Activated CD4-positive, alpha-beta memory T cell treated with anti-CD3 and anti-CD28 coated beads for 36 hours (primary cell): ENCODE data around the gene CMTM3. TPM values are rescaled to one million over a fixed set of nuclear protein-coding genes. Genes with fewer than 3 reads are reported as not detected.
"Not testable (repeated sequence)": the region's sequence is repeated elsewhere in the genome, so short reads cannot be mapped to it uniquely, and the experiment has no call there.

Experiments used
- CTCF ChIA-PET: fragments of 350-600 bp; sonication (Branson Sonifier 250); formaldehyde crosslinking; loops from one replicate; lab custom pipeline; 2021; ENCODE audit warnings: antibody characterized with exemption, inconsistent platforms; lab: Charles Lee
- POLR2A ChIA-PET: fragments of 350-600 bp; sonication (Branson Sonifier 250); formaldehyde crosslinking; loops from one replicate; lab custom pipeline; 2021; ENCODE audit warnings: antibody characterized with exemption; lab: Charles Lee
- DNase-seq: peaks from one replicate; pipeline ENCODE4 v3.0.0-alpha.2; 2020
- H3K27ac Mint-ChIP-seq: one replicate; pipeline ENCODE4 v1.8.0; 2021; ENCODE audit warnings: mixed read lengths
- H3K27me3 Mint-ChIP-seq: one replicate; pipeline ENCODE4 v1.8.0; 2021; ENCODE audit warnings: mixed read lengths
- H3K36me3 Mint-ChIP-seq: one replicate; pipeline ENCODE4 v1.8.0; 2021; ENCODE audit warnings: mixed read lengths
- H3K4me1 Mint-ChIP-seq: one replicate; pipeline ENCODE4 v1.8.0; 2021; ENCODE audit warnings: low read depth, mixed read lengths
- H3K4me3 Mint-ChIP-seq: one replicate; pipeline ENCODE4 v1.8.0; 2021; ENCODE audit warnings: mild to moderate bottlenecking, mixed read lengths
- H3K9me3 Mint-ChIP-seq: one replicate; pipeline ENCODE4 v1.8.0; 2021; ENCODE audit warnings: mixed read lengths
- intact Hi-C: fragments of 100-400 bp; cut with micrococcal nuclease; formaldehyde crosslinking; loops from one replicate; pipeline ENCODE4 v1.15.1; 2023
- total RNA-seq, 2 experiments: library from RNA; stranded (reverse); gene quantifications; one replicate each; pipeline ENCODE4 v1.2.3, GENCODE V29; 2021

Gene CMTM3
- total RNA-seq, result 10 to 100 TPM; 64.6 to 65.9 TPM

GRCh38 chr16:66604376-66605176, at the start of gene CMTM3:
CMTM3 (plus strand) TSS chr16:66604704; CDS start chr16:66604806, 102 bp downstream.
- peak within 1 kb of the TSS; percentile 97 for H3K4me3 Mint-ChIP-seq
- intact Hi-C loops, result loop anchor here (1.0 to 5.0 kb wide), 7 partner anchors 14 to 268 kb away; partner anchors contain the start of genes CKLF, CMTM4 and DYNC1LI2
- ChIA-PET CTCF (interaction anchor here (0.6 to 4.3 kb wide), 16 partner anchors 10 to 277 kb away, joined by 3 to 37 read pairs (median 5); partner anchors contain the start of gene CKLF), POLR2A (interaction anchor here (1.2 to 2.8 kb wide), 5 partner anchors 14 to 56 kb away, joined by 4 to 15 read pairs (median 7); partner anchors contain the start of gene CKLF)
- H3K4me1 Mint-ChIP-seq, result peaks cover 38% of the 10 kb centered on the region
- H3K27ac Mint-ChIP-seq, result peak within 1 kb of the TSS; percentile 98
- DNase-seq, result peak; percentile 80
- no peaks in the 10 kb centered on the region for H3K27me3 Mint-ChIP-seq
- H3K36me3 Mint-ChIP-seq, result peaks cover 6% of the 10 kb centered on the region
- peaks cover 9% of the 10 kb centered on the region for H3K9me3 Mint-ChIP-seq

GRCh38 chr16:66560107-66560506, 44.4 kb upstream of the CMTM3 start:
- no peak overlapping the region for H3K27ac Mint-ChIP-seq
- ChIA-PET CTCF (interaction anchor here (0.8 to 1.3 kb wide), 2 partner anchors 10 to 308 kb away, joined by 3 to 5 read pairs; partner anchors contain the start of gene TK2), POLR2A (no interaction called here)
- peaks cover 79% of the 10 kb centered on the region for H3K4me1 Mint-ChIP-seq
- H3K4me3 Mint-ChIP-seq, result no peak overlapping the region
- DNase-seq, result no peak
- no peaks in the 10 kb centered on the region for H3K9me3 Mint-ChIP-seq
- intact Hi-C loops, result loop anchor here (5.0 kb wide), 2 partner anchors 192 to 312 kb away; partner anchors contain the start of gene DYNC1LI2
- no peaks in the 10 kb centered on the region for H3K27me3 Mint-ChIP-seq
- peaks cover 46% of the 10 kb centered on the region for H3K36me3 Mint-ChIP-seq

GRCh38 chr16:66561381-66562080, 43.0 kb upstream of the CMTM3 start:
- intact Hi-C loops, result loop anchor here (5.0 kb wide), 2 partner anchors 191 to 311 kb away; partner anchors contain the start of gene DYNC1LI2
- no peaks in the 10 kb centered on the region for H3K9me3 Mint-ChIP-seq
- H3K4me1 Mint-ChIP-seq, result peaks cover 69% of the 10 kb centered on the region
- peaks cover 50% of the 10 kb centered on the region for H3K36me3 Mint-ChIP-seq
- H3K27me3 Mint-ChIP-seq, result no peaks in the 10 kb centered on the region
- H3K4me3 Mint-ChIP-seq, result no peak overlapping the region
- CTCF ChIA-PET, result interaction anchor here (1.0 to 4.4 kb wide), 13 partner anchors 9 to 307 kb away, joined by 3 to 44 read pairs (median 5); partner anchors contain the start of genes CKLF and CMTM3
- DNase-seq, result no peak
- POLR2A ChIA-PET, result interaction anchor here (1.0 to 1.3 kb wide), 2 partner anchors 8 to 42 kb away, joined by 4 to 7 read pairs; partner anchors contain the start of genes CKLF and CMTM3
- H3K27ac Mint-ChIP-seq, result peak overlapping the region; percentile 20

GRCh38 chr16:66562409-66562808, 42.1 kb upstream of the CMTM3 start:
- no peak overlapping the region for H3K4me3 Mint-ChIP-seq
- intact Hi-C loops, result loop anchor here (5.0 kb wide), 2 partner anchors 190 to 310 kb away; partner anchors contain the start of gene DYNC1LI2

GRCh38 chr16:66562986-66563385, 41.5 kb upstream of the CMTM3 start:
- Mint-ChIP-seq H3K27me3 (no peaks in the 10 kb centered on the region), H3K4me1 (peaks cover 73% of the 10 kb centered on the region), H3K27ac (no peak overlapping the region), H3K4me3 (no peak overlapping the region), H3K9me3 (peaks cover 2% of the 10 kb centered on the region), H3K36me3 (peaks cover 58% of the 10 kb centered on the region)
- CTCF ChIA-PET, result interaction anchor here (0.6 to 4.4 kb wide), 19 partner anchors 10 to 305 kb away, joined by 3 to 44 read pairs (median 4); partner anchors contain the start of genes CKLF and CMTM3
- POLR2A ChIA-PET, result interaction anchor here (1.0 to 2.3 kb wide), 8 partner anchors 10 to 155 kb away, joined by 4 to 27 read pairs (median 5); partner anchors contain the start of genes CKLF, CMTM3 and TK2
- DNase-seq, result no peak
- intact Hi-C loops, result loop anchor here (1.0 to 5.0 kb wide), 3 partner anchors 26 to 309 kb away; partner anchors contain the start of gene DYNC1LI2

More at GRCh38 chr16:66562409-66562808, 42.1 kb upstream of the CMTM3 start:
- H3K4me1 Mint-ChIP-seq, result peaks cover 71% of the 10 kb centered on the region
- DNase-seq, result no peak
- ChIA-PET POLR2A (interaction anchor here (1.0 to 2.2 kb wide), 4 partner anchors 9 to 42 kb away, joined by 4 to 27 read pairs (median 14); partner anchors contain the start of genes CKLF and CMTM3), CTCF (interaction anchor here (0.6 to 4.4 kb wide), 18 partner anchors 10 to 306 kb away, joined by 3 to 44 read pairs (median 4); partner anchors contain the start of genes CKLF and CMTM3)
- H3K27ac Mint-ChIP-seq, result no peak overlapping the region
- peaks cover 57% of the 10 kb centered on the region for H3K36me3 Mint-ChIP-seq
- no peaks in the 10 kb centered on the region for H3K27me3 Mint-ChIP-seq
- peaks cover 2% of the 10 kb centered on the region for H3K9me3 Mint-ChIP-seq

GRCh38 chr16:66563574-66564334, 40.8 kb upstream of the CMTM3 start:
- no peak overlapping the region for H3K4me3 Mint-ChIP-seq
- peaks cover 2% of the 10 kb centered on the region for H3K9me3 Mint-ChIP-seq
- intact Hi-C loops, result loop anchor here (1.0 to 5.0 kb wide), 7 partner anchors 10 to 309 kb away; partner anchors contain the start of gene DYNC1LI2
- H3K27ac Mint-ChIP-seq, result peak overlapping the region; percentile 75
- ChIA-PET CTCF (interaction anchor here (0.6 to 4.4 kb wide), 19 partner anchors 11 to 304 kb away, joined by 3 to 44 read pairs (median 4); partner anchors contain the start of genes CKLF and CMTM3), POLR2A (interaction anchor here (0.8 to 2.3 kb wide), 12 partner anchors 9 to 309 kb away, joined by 3 to 27 read pairs (median 4); partner anchors contain the start of genes CKLF, CMTM3 and TK2)
- no peaks in the 10 kb centered on the region for H3K27me3 Mint-ChIP-seq
- H3K36me3 Mint-ChIP-seq, result peaks cover 54% of the 10 kb centered on the region
- DNase-seq, result peak; percentile 45
- H3K4me1 Mint-ChIP-seq, result peaks cover 66% of the 10 kb centered on the region

- CTCF ChIA-PET, result interaction anchor here (1.4 kb wide), 1 partner anchor 42 kb away, joined by 8 read pairs; no protein-coding TSS in a partner anchor
- Mint-ChIP-seq H3K4me3 (no peak within 1 kb of the TSS), H3K4me1 (peaks cover 43% of the 10 kb centered on the region), H3K36me3 (peaks cover 40% of the 10 kb centered on the region), H3K27ac (no peak within 1 kb of the TSS), H3K27me3 (no peaks in the 10 kb centered on the region), H3K9me3 (peaks cover 2% of the 10 kb centered on the region)
- no peak for DNase-seq
- intact Hi-C loops, result no loop called here
- POLR2A ChIA-PET, result no interaction called here
These were observed 38.2 kb upstream of the CMTM3 start, which contains the start of gene CMTM1 for GRCh38 chr16:66566051-66566901. CMTM1 (plus strand) TSS chr16:66566439; CDS start chr16:66566514, 75 bp downstream.

- intact Hi-C loops, H3K4me3 Mint-ChIP-seq, H3K27me3 Mint-ChIP-seq, POLR2A ChIA-PET, CTCF ChIA-PET, H3K27ac Mint-ChIP-seq, DNase-seq, H3K9me3 Mint-ChIP-seq: not testable (repeated sequence)
- H3K4me1 Mint-ChIP-seq, result peaks cover 36% of the 10 kb centered on the region
- H3K36me3 Mint-ChIP-seq, result peaks cover 35% of the 10 kb centered on the region
These were observed 37.2 kb upstream of the CMTM3 start for GRCh38 chr16:66567270-66567669.

- intact Hi-C loops, result no loop called here
- Mint-ChIP-seq H3K4me1 (peaks cover 27% of the 10 kb centered on the region), H3K27me3 (no peaks in the 10 kb centered on the region), H3K27ac (no peak overlapping the region), H3K4me3 (no peak overlapping the region), H3K9me3 (peaks cover 2% of the 10 kb centered on the region), H3K36me3 (peaks cover 31% of the 10 kb centered on the region)
- ChIA-PET CTCF (interaction anchor here (1.3 kb wide), 1 partner anchor 40 kb away, joined by 4 read pairs; no protein-coding TSS in a partner anchor), POLR2A (no interaction called here)
- DNase-seq, result no peak
These were observed 36.1 kb upstream of the CMTM3 start for GRCh38 chr16:66568355-66568754.
